Common myeloid progenitor, CD34-positive (primary cell): ENCODE data around the gene IL10RA.

Experiments used
- CTCF ChIA-PET: fragments of 350-600 bp; sonication (Branson Sonifier 250); formaldehyde crosslinking; loops from one replicate; lab custom pipeline; 2021; ENCODE audit warnings: antibody characterized with exemption; lab: Charles Lee
- POLR2A ChIA-PET: fragments of 350-600 bp; sonication (Branson Sonifier 250); formaldehyde crosslinking; loops from one replicate; lab custom pipeline; 2021; ENCODE audit warnings: antibody characterized with exemption; lab: Charles Lee
- DNase-seq, 3 donors: peaks; one replicate each; pipeline versions ENCODE4 v3.0.0 to v3.0.0-alpha.2; 2013
- H3K27ac ChIP-seq, 2 experiments: 1 replicate in 1 of 2; 2 replicates in 1 of 2; pipeline ENCODE4 v1.7.0; 2013; ENCODE audit warnings: inconsistent platforms in 2 of 2, low read length in 2 of 2, mild to moderate bottlenecking in 2 of 2, low read depth in 1 of 2, moderate library complexity in 1 of 2; ENCODE audit not compliant: severe bottlenecking in 2 of 2, insufficient read depth in 1 of 2, poor library complexity in 1 of 2
- H3K27me3 ChIP-seq, 5 experiments: replicated peaks in 2 of 5; 1 replicate in 3 of 5; 2 replicates in 2 of 5; pipeline versions ENCODE4 v1.6.1 to v1.7.0; 2013; ENCODE audit warnings: low read length in 4 of 5, mild to moderate bottlenecking in 2 of 5, moderate library complexity in 2 of 5, inconsistent platforms in 1 of 5; ENCODE audit not compliant: insufficient read depth in 5 of 5, control insufficient read depth in 4 of 5
- H3K36me3 ChIP-seq, 4 experiments: 1 replicate in 2 of 4; 2 replicates in 2 of 4; pipeline versions ENCODE4 v1.6.1 to v1.7.0; 2013; ENCODE audit warnings: low read length in 3 of 4, control low read depth in 1 of 4, mild to moderate bottlenecking in 1 of 4; ENCODE audit not compliant: control insufficient read depth in 4 of 4, insufficient read depth in 4 of 4
- H3K4me1 ChIP-seq, 4 experiments: 1 replicate in 3 of 4; 2 replicates in 1 of 4; pipeline versions ENCODE4 v1.6.1 to v1.7.1; 2013; ENCODE audit warnings: low read length in 3 of 4, mild to moderate bottlenecking in 3 of 4, control low read depth in 1 of 4, inconsistent platforms in 1 of 4, moderate library complexity in 1 of 4; ENCODE audit not compliant: control insufficient read depth in 4 of 4, insufficient read depth in 4 of 4; ENCODE audit errors: control extremely low read depth in 1 of 4
- H3K4me3 ChIP-seq, 7 experiments: 1 replicate in 4 of 7; 2 replicates in 3 of 7; pipeline versions ENCODE4 v1.5.1 to v1.7.0; 2013; ENCODE audit warnings: mild to moderate bottlenecking in 7 of 7, low read length in 6 of 7, moderate library complexity in 6 of 7, inconsistent platforms in 2 of 7, low read depth in 2 of 7, control low read depth in 1 of 7; ENCODE audit not compliant: insufficient read depth in 4 of 7, control insufficient read depth in 1 of 7; ENCODE audit errors: extremely low read depth in 1 of 7
- H3K9me3 ChIP-seq, 5 experiments: 1 replicate in 4 of 5; 2 replicates in 1 of 5; pipeline versions ENCODE4 v1.6.1 to v1.7.1; 2013; ENCODE audit warnings: low read length in 4 of 5, mild to moderate bottlenecking in 2 of 5, inconsistent platforms in 1 of 5, low read depth in 1 of 5, moderate library complexity in 1 of 5; ENCODE audit not compliant: control insufficient read depth in 4 of 5, insufficient read depth in 2 of 5; ENCODE audit errors: control extremely low read depth in 1 of 5
- WGBS: methylation state at CpG from one replicate; pipeline ENCODE4 v1.1.5; 2013; ENCODE audit not compliant: insufficient coverage; 5-methylcytosine and 5-hydroxymethylcytosine counted together

IL10RA gene

DNA sequence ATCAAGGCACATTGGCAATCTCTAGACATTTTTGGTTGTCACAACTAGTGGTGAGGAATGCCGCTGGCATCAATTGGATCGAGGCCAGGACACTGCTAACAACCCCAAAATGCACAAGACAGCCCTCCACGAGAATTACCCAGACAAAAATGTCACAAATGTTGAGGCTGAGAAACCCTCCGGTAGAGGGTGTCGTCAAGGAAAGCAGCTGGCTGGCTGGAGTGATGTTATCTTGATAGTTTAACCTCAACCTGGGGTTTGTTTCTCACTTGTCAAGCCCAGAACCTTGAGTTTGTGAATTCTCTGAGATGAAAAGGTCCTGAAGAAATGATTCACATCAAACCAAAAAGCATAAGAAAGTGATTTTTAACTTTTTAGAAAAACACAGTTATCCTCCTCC, 35.9 kb upstream of the IL10RA start:
- DNase-seq: peak; percentile 62 to 86 (median 83)
- CTCF ChIA-PET: interaction anchor here (0.9 to 12.3 kb wide), 21 partner anchors 12 to 134 kb away, joined by 3 to 229 read pairs (median 5); partner anchors contain the start of gene TMPRSS13
- Histone ChIP-seq H3K36me3 (no peaks in the 10 kb centered on the region), H3K27ac (no peak overlapping the region), H3K27me3 (no peaks in the 10 kb centered on the region), H3K9me3 (no peaks in the 10 kb centered on the region), H3K4me1 (peaks cover 19 to 51% (median 43%) of the 10 kb centered on the region in 4 experiments), H3K4me3 (peak overlapping the region in 2 of 7 experiments; percentile 11 to 19)
- POLR2A ChIA-PET: interaction anchor here (0.6 to 1.6 kb wide), 4 partner anchors 45 to 105 kb away, joined by 3 to 5 read pairs (median 4); no protein-coding TSS in a partner anchor
- WGBS: 7% methylated on average over 5 of the region's 5 CpGs

DNA sequence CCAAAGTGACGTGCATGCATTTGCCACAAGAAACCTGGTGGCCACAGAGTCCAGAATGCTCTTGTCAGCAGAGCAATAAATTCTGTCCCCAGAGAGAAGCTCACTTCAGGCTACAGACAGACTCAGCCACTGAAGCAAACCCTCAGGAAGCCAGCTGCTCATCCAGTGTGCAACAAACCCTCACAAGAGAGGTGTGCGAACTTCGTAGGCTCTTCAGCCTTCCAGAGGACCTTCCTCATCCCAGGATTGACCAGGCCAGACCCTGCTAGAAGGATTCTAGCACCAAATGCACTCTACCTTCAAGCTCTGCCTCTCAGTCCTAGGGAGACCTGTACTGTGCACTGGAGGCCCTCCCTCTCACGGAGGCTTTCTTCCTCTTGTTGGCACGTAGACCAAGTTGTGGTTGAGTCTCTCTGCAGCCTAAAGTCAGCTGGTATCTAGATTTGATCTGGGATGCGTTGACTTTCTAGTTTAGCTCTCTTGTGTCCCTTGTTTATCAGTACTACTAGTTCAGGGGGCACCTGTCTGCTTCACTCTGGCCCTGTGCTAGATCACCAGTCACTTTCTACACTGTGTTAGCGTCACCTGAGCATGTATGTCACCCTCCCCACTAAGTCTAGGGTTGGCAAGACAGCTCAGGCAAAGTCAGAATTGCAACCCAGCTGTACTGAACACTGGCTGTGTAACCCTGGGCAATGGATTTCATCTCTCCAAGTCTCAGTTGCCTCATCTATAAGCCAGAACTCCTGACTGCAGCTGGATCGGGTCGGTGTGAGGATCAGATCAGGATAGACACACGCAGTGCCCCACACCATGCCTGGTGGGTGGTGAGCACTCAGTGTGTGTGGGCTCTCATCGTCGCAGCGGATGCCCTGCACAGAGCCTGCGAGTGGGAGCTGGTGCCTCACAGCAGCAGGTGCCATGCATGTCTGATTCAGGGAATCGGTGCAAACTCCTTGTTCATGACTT, 34.9 kb upstream of the IL10RA start:
- peaks cover 19 to 49% (median 39%) of the 10 kb centered on the region in 4 experiments for H3K4me1 ChIP-seq
- H3K36me3 ChIP-seq: no peaks in the 10 kb centered on the region
- no peak overlapping the region for H3K27ac ChIP-seq
- peak overlapping the region in 2 of 7 experiments; percentile 16 to 19 for H3K4me3 ChIP-seq
- WGBS: 55% methylated on average over 14 of the region's 15 CpGs
- H3K27me3 ChIP-seq: no peaks in the 10 kb centered on the region
- no peaks in the 10 kb centered on the region for H3K9me3 ChIP-seq
- ChIA-PET POLR2A (interaction anchor here (0.6 to 1.6 kb wide), 7 partner anchors 14 to 104 kb away, joined by 3 to 6 read pairs (median 3); partner anchors contain the start of gene IL10RA), CTCF (interaction anchor here (0.9 to 12.3 kb wide), 33 partner anchors 9 to 142 kb away, joined by 3 to 229 read pairs (median 4); partner anchors contain the start of gene TMPRSS13)
- DNase-seq: peak in 2 of 3 donors; percentile 75 to 79

GRCh38 chr11:117953024-117953671, 33.0 kb upstream of the IL10RA start:
- H3K4me3 ChIP-seq: peak overlapping the region in 1 of 7 experiments; percentile 32
- WGBS: 97% methylated on average over 3 of the region's 3 CpGs
- H3K27me3 ChIP-seq: no peaks in the 10 kb centered on the region
- ChIA-PET POLR2A (no interaction called here), CTCF (interaction anchor here (0.8 to 12.3 kb wide), 16 partner anchors 9 to 137 kb away, joined by 3 to 229 read pairs (median 4); no protein-coding TSS in a partner anchor)
- H3K36me3 ChIP-seq: no peaks in the 10 kb centered on the region
- DNase-seq: peak; percentile 47 to 78 (median 73)
- peak overlapping the region in 1 of 2 experiments; percentile 37 for H3K27ac ChIP-seq
- peaks cover 0 to 6% (median 0%) of the 10 kb centered on the region in 5 experiments for H3K9me3 ChIP-seq
- peaks cover 19 to 45% (median 39%) of the 10 kb centered on the region in 4 experiments for H3K4me1 ChIP-seq

GRCh38 chr11:117958949-117959348, 27.2 kb upstream of the IL10RA start:
- Histone ChIP-seq H3K4me1 (peaks cover 0 to 14% (median 0%) of the 10 kb centered on the region in 4 experiments), H3K9me3 (peaks cover 0 to 12% (median 9%) of the 10 kb centered on the region in 5 experiments), H3K27me3 (no peaks in the 10 kb centered on the region), H3K4me3 (peak overlapping the region in 1 of 7 experiments; percentile 6), H3K36me3 (no peaks in the 10 kb centered on the region), H3K27ac (no peak overlapping the region)
- DNase-seq: no peak
- no CpG with 5 or more reads among the region's 1 CpG for WGBS
- ChIA-PET CTCF (no interaction called here), POLR2A (no interaction called here)

GRCh38 chr11:117959438-117960149, 26.6 kb upstream of the IL10RA start:
- no peaks in the 10 kb centered on the region for H3K27me3 ChIP-seq
- peak in 1 of 3 donors; percentile 36 for DNase-seq
- H3K27ac ChIP-seq: no peak overlapping the region
- POLR2A ChIA-PET: no interaction called here
- H3K4me1 ChIP-seq: peaks cover 0 to 12% (median 0%) of the 10 kb centered on the region in 4 experiments
- H3K4me3 ChIP-seq: no peak overlapping the region
- no CpG with 5 or more reads among the region's 1 CpG for WGBS
- CTCF ChIA-PET: interaction anchor here (0.8 to 1.4 kb wide), 5 partner anchors 8 to 115 kb away, joined by 3 to 4 read pairs (median 3); no protein-coding TSS in a partner anchor
- peaks cover 0 to 12% (median 9%) of the 10 kb centered on the region in 5 experiments for H3K9me3 ChIP-seq
- no peaks in the 10 kb centered on the region for H3K36me3 ChIP-seq

- H3K27ac ChIP-seq: no peak overlapping the region
Observed at GRCh38 chr11:117960406-117960805, 25.8 kb upstream of the IL10RA start.

More at GRCh38 chr11:117960406-117960805, 25.8 kb upstream of the IL10RA start:
- DNase-seq: no peak
- Histone ChIP-seq H3K36me3 (no peaks in the 10 kb centered on the region), H3K27me3 (no peaks in the 10 kb centered on the region), H3K9me3 (peaks cover 0 to 12% (median 9%) of the 10 kb centered on the region in 5 experiments), H3K4me3 (no peak overlapping the region), H3K4me1 (peaks cover 0 to 12% (median 0%) of the 10 kb centered on the region in 4 experiments)
- ChIA-PET POLR2A (no interaction called here), CTCF (interaction anchor here (0.8 to 1.4 kb wide), 5 partner anchors 9 to 116 kb away, joined by 3 to 4 read pairs (median 3); no protein-coding TSS in a partner anchor)
- no CpG with 5 or more reads among the region's 1 CpG for WGBS
